HepG2 (cell line): ENCODE results near the gene UVSSA. TPM values are rescaled to one million over a fixed set of nuclear protein-coding genes. Genes with fewer than 3 reads are reported as not detected.
"Not testable (repeated sequence)": the region's sequence is repeated elsewhere in the genome, so short reads cannot be mapped to it uniquely, and the experiment has no call there.

Source experiments
- ATAC-seq: fragments of 200-7000 bp; cut with Tn5 transposase; 3 replicates; pipeline ENCODE4 v1.9.1; 2020; ENCODE audit warnings: mild to moderate bottlenecking, moderate library complexity
- BruUV-seq: library from RNA; stranded (reverse); fragments of 400-500 nt; replicated peaks from 2 replicates; lab custom pipeline; 2021; lab: Mats Ljungman, UMichigan
- CTCF ChIA-PET: fragments of 300-600 bp; formaldehyde crosslinking; extraction: SDS; loops from one replicate; lab custom pipeline; 2021; ENCODE audit warnings: low total read pairs, inconsistent platforms, low intra/inter-chr PET ratio; lab: Yijun Ruan, JAX
- POLR2A ChIA-PET: fragments of 350-600 bp; sonication (Branson Sonifier 250); formaldehyde crosslinking; loops from one replicate; lab custom pipeline; 2020; ENCODE audit warnings: antibody characterized with exemption, inconsistent platforms; lab: Yijun Ruan, JAX
- DNase-seq: peaks from one replicate; pipeline ENCODE4 v3.0.0-alpha.2; 2015; ENCODE audit warnings: low spot score
- FAIRE-seq: peaks from 3 replicates; lab custom pipeline; 2011; peaks lifted over from hg19 to GRCh38; lab: Jason Lieb, UNC
- H2AFZ ChIP-seq: one replicate; pipeline ENCODE4 v1.6.1; 2011; ENCODE audit warnings: low read length, inconsistent platforms
- H3K27ac ChIP-seq: fragments of 300-600 bp; 3 replicates; pipeline ENCODE4 v1.8.0; 2011; ENCODE audit warnings: mixed run types, mild to moderate bottlenecking, mixed read lengths, low read length, inconsistent platforms; ENCODE audit not compliant: insufficient read depth; ENCODE audit errors: extremely low read length
- H3K27me3 ChIP-seq, 2 experiments: fragments of 200-600 bp in 1 of 2; 2 replicates in 1 of 2; 3 replicates in 1 of 2; pipeline versions ENCODE4 v1.6.0 to v1.8.0; 2011; ENCODE audit warnings: low read length in 2 of 2, mild to moderate bottlenecking in 2 of 2, moderate library complexity in 2 of 2, inconsistent platforms in 1 of 2; ENCODE audit not compliant: insufficient read depth in 2 of 2, control insufficient read depth in 1 of 2
- H3K36me3 ChIP-seq, 2 experiments: fragments of 200-600 bp in 1 of 2; replicated peaks in 1 of 2; 2 replicates in 1 of 2; 3 replicates in 1 of 2; pipeline versions ENCODE4 v1.5.1 to v1.8.0; 2011; ENCODE audit warnings: low read length in 2 of 2, inconsistent platforms in 1 of 2; ENCODE audit not compliant: insufficient read depth in 2 of 2, control insufficient read depth in 1 of 2
- H3K4me1 ChIP-seq: 2 replicates; pipeline ENCODE4 v1.5.1; 2012; ENCODE audit warnings: low read length, inconsistent platforms; ENCODE audit not compliant: insufficient read depth
- H3K4me2 ChIP-seq: 2 replicates; pipeline ENCODE4 v1.6.0; 2011; ENCODE audit warnings: low read depth, low read length, inconsistent platforms
- H3K4me3 ChIP-seq, 3 experiments: fragments of 200-600 bp in 1 of 3; sonication (generic), shearing (Covaris generic) in 1 of 3; replicated peaks in 1 of 3; 2 replicates each; pipeline ENCODE4 v1.5.1; 2011 to 2016; ENCODE audit warnings: low read length in 3 of 3, inconsistent platforms in 2 of 3, low read depth in 2 of 3, mild to moderate bottlenecking in 2 of 3, control low read depth in 1 of 3, mixed read lengths in 1 of 3; ENCODE audit not compliant: insufficient read depth in 1 of 3
- H3K79me2 ChIP-seq: one replicate; pipeline ENCODE4 v1.6.1; 2011; ENCODE audit warnings: low read length, inconsistent platforms; ENCODE audit not compliant: insufficient read depth
- H3K9ac ChIP-seq: 2 replicates; pipeline ENCODE4 v1.6.0; 2011; ENCODE audit warnings: mild to moderate bottlenecking, low read depth, low read length, inconsistent platforms; ENCODE audit not compliant: insufficient read depth
- H3K9me3 ChIP-seq: 2 replicates; pipeline ENCODE4 v1.5.1; 2012; ENCODE audit warnings: mild to moderate bottlenecking, low read length
- H4K20me1 ChIP-seq: 2 replicates; pipeline ENCODE4 v1.6.0; 2011; ENCODE audit warnings: inconsistent platforms, mild to moderate bottlenecking, low read length, moderate library complexity; ENCODE audit not compliant: insufficient read depth
- PAF1 ChIP-seq: IDR thresholded peaks from 2 replicates; pipeline ENCODE4 v1.6.1; 2016; ENCODE audit warnings: missing genetic modification reagents, missing compliant biosample characterization
- THYN1 ChIP-seq: sonication (generic); formaldehyde crosslinking; IDR thresholded peaks from 2 replicates; pipeline ENCODE4 v1.8.1; 2023; ENCODE audit warnings: low read depth, mild to moderate bottlenecking, moderate library complexity, missing genetic modification reagents, borderline replicate concordance
- ZMYM2 ChIP-seq: sonication (generic); formaldehyde crosslinking; IDR thresholded peaks from 2 replicates; pipeline ENCODE4 v1.8.0; 2022; ENCODE audit warnings: mild to moderate bottlenecking, missing genetic modification reagents
- ZNF550 ChIP-seq: sonication (generic); formaldehyde crosslinking; IDR thresholded peaks from 2 replicates; pipeline ENCODE4 v1.4.0; 2020; ENCODE audit warnings: mild to moderate bottlenecking, missing genetic modification reagents, borderline replicate concordance
- ZNF788 ChIP-seq: sonication (generic); formaldehyde crosslinking; IDR thresholded peaks from 2 replicates; pipeline ENCODE4 v1.5.0; 2020; ENCODE audit warnings: mild to moderate bottlenecking, missing genetic modification reagents, borderline replicate concordance
- WGBS: methylation state at CpG from one replicate; pipeline ENCODE4 v1.1.6; 2017; ENCODE audit warnings: low lambda C conversion rate; 5-methylcytosine and 5-hydroxymethylcytosine counted together
- in situ Hi-C: cut with HindIII; loops from 2 replicates; pipeline ENCODE4 v1.10.0; 2017; ENCODE audit warnings: low pct_unique_long_range_greater_than_20kb; ENCODE audit not compliant: extremely low pct_ligation_motif_present
- intact Hi-C: fragments of 100-400 bp; cut with micrococcal nuclease; formaldehyde crosslinking; loops from one replicate; pipeline ENCODE4 v1.10.0; 2022; ENCODE audit not compliant: unreplicated experiment
- polyA plus RNA-seq, 8 experiments: library from polyadenylated mRNA; depleted of rRNA in 3 of 8; stranded (reverse) in 7 of 8; unstranded in 1 of 8; fragments of >200 nt; fragmentation: Illumina TruSeq in 4 of 8; extraction: Trizol in 4 of 8; gene quantifications; 2 replicates each; pipeline versions ENCODE4 v1.2.1 to v1.2.3, GENCODE V29; 2011 to 2016; ENCODE audit warnings: low read depth in 4 of 8, missing spikeins in 1 of 8, mixed read lengths in 1 of 8; ENCODE audit not compliant: insufficient read depth in 1 of 8
- total RNA-seq, 5 experiments: library from RNA; depleted of rRNA; stranded (reverse); fragments of >200 nt; fragmentation: Illumina TruSeq; extraction: Trizol; gene quantifications; 2 replicates each; pipeline ENCODE4 v1.2.3, GENCODE V29; 2016; ENCODE audit warnings: low read depth in 1 of 5
- TF ChIP-seq, protein P1 (sequence below): sonication (generic); formaldehyde crosslinking; IDR thresholded peaks from 2 replicates; pipeline ENCODE4 v1.4.0; 2020; ENCODE audit warnings: mild to moderate bottlenecking, missing genetic modification reagents, borderline replicate concordance

Gene UVSSA
- total and polyA plus RNA-seq, 2 of the 13 experiments (the other 11 are each of a cell fraction or from before 2014, with no cell fraction given) = 4.6 to 8.4 TPM

DNA sequence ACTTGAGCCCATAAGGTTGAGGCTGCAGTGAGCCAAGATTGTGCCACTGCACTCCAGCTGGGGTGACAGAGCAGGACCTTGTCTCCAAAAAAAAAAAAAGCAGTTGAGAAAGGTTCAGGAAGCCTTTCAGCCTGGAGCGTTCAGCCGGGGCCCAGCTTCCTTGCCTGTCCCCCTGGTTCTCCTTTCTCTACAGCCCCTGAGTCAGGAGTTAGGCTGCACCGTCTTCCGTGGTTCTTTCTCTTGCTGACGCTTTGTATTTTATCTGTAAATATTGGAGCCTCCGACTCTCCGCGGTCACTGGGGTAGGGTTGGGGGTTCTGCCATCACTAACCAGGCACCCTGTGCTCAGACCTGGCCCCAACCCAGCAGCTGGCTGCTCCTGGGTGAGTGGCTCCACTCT lies 13.8 kb upstream of the UVSSA start:
- TF ChIP-seq ZNF550 (CRISPR knock-in tag) (no peak), ZNF788 (CRISPR knock-in tag) (no peak), THYN1 (CRISPR knock-in tag) (no peak), PAF1 (CRISPR knock-in tag) (no peak), ZMYM2 (no peak)
- TF ChIP-seq, protein P1, sequence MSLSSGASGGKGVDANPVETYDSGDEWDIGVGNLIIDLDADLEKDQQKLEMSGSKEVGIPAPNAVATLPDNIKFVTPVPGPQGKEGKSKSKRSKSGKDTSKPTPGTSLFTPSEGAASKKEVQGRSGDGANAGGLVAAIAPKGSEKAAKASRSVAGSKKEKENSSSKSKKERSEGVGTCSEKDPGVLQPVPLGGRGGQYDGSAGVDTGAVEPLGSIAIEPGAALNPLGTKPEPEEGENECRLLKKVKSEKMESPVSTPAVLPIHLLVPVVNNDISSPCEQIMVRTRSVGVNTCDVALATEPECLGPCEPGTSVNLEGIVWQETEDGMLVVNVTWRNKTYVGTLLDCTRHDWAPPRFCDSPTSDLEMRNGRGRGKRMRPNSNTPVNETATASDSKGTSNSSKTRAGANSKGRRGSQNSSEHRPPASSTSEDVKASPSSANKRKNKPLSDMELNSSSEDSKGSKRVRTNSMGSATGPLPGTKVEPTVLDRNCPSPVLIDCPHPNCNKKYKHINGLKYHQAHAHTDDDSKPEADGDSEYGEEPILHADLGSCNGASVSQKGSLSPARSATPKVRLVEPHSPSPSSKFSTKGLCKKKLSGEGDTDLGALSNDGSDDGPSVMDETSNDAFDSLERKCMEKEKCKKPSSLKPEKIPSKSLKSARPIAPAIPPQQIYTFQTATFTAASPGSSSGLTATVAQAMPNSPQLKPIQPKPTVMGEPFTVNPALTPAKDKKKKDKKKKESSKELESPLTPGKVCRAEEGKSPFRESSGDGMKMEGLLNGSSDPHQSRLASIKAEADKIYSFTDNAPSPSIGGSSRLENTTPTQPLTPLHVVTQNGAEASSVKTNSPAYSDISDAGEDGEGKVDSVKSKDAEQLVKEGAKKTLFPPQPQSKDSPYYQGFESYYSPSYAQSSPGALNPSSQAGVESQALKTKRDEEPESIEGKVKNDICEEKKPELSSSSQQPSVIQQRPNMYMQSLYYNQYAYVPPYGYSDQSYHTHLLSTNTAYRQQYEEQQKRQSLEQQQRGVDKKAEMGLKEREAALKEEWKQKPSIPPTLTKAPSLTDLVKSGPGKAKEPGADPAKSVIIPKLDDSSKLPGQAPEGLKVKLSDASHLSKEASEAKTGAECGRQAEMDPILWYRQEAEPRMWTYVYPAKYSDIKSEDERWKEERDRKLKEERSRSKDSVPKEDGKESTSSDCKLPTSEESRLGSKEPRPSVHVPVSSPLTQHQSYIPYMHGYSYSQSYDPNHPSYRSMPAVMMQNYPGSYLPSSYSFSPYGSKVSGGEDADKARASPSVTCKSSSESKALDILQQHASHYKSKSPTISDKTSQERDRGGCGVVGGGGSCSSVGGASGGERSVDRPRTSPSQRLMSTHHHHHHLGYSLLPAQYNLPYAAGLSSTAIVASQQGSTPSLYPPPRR (CRISPR knock-in tag) = no peak
- Histone ChIP-seq H3K4me2 (no peak overlapping the region), H3K9ac (no peak overlapping the region), H3K4me3 (no peak overlapping the region), H4K20me1 (0 out of 2 replicates have a peak, but pooled peaks cover 4% of the 10 kb centered on the region), H3K9me3 (no peaks in the 10 kb centered on the region), H2AFZ (no peak overlapping the region), H3K79me2 (no peaks in the 10 kb centered on the region), H3K27ac (no peak overlapping the region), H3K36me3 (peaks cover 29 to 67% of the 10 kb centered on the region in 2 experiments), H3K4me1 (no peaks in the 10 kb centered on the region), H3K27me3 (no peaks in the 10 kb centered on the region)
- WGBS = 95% methylated on average over 8 of the region's 8 CpGs
- intact Hi-C loops (no loop called here), in situ Hi-C loops (no loop called here)
- DNase-seq (no peak), ATAC-seq (no peak), FAIRE-seq (no peak)
- CTCF ChIA-PET = no interaction called here
- BruUV-seq = no TSS peak
- POLR2A ChIA-PET = no interaction called here

GRCh38 chr4:1333851-1334578 lies 13.0 kb upstream of the UVSSA start:
- H4K20me1 ChIP-seq, ATAC-seq, BruUV-seq, H3K4me3 ChIP-seq, in situ Hi-C loops, H3K4me1 ChIP-seq, H3K9me3 ChIP-seq, H3K79me2 ChIP-seq, POLR2A ChIA-PET, H3K27ac ChIP-seq, H3K4me2 ChIP-seq, intact Hi-C loops, DNase-seq, H2AFZ ChIP-seq, CTCF ChIA-PET, H3K27me3 ChIP-seq, FAIRE-seq, H3K9ac ChIP-seq: not testable (repeated sequence)
- WGBS = 90% methylated on average over 12 of the region's 12 CpGs
- peaks cover 31 to 71% of the 10 kb centered on the region in 2 experiments for H3K36me3 ChIP-seq
